H9 (cell line): ENCODE data around the gene HBS1L. TPM values are rescaled to one million over a fixed set of nuclear protein-coding genes. Genes with fewer than 3 reads are reported as not detected.

ENCODE experiments used
- DNase-seq: peaks from one replicate; pipeline ENCODE4 v3.0.0-alpha.2; 2017
- H2AFZ ChIP-seq: one replicate; pipeline ENCODE4 v1.6.1; 2013; ENCODE audit warnings: mild to moderate bottlenecking, low read length, control low read depth, moderate library complexity
- H2AK5ac ChIP-seq: 2 replicates; pipeline ENCODE4 v1.6.1; 2013; ENCODE audit warnings: low read length, control low read depth, mixed read lengths; ENCODE audit not compliant: insufficient read length
- H2BK120ac ChIP-seq: one replicate; pipeline ENCODE4 v1.6.1; 2013; ENCODE audit warnings: low read depth, mild to moderate bottlenecking, low read length, control low read depth, inconsistent platforms; ENCODE audit not compliant: poor library complexity, severe bottlenecking
- H2BK12ac ChIP-seq: 2 replicates; pipeline ENCODE4 v1.6.1; 2013; ENCODE audit warnings: low read length, control low read depth, mixed read lengths, low read depth; ENCODE audit not compliant: insufficient read length
- H2BK15ac ChIP-seq: 2 replicates; pipeline ENCODE4 v1.6.1; 2013; ENCODE audit warnings: low read depth, low read length, control low read depth
- H2BK20ac ChIP-seq: one replicate; pipeline ENCODE4 v1.6.1; 2013; ENCODE audit warnings: low read depth, mild to moderate bottlenecking, low read length, control low read depth, inconsistent platforms; ENCODE audit not compliant: poor library complexity, severe bottlenecking
- H2BK5ac ChIP-seq: 2 replicates; pipeline ENCODE4 v1.6.1; 2013; ENCODE audit warnings: low read length, control low read depth, mixed read lengths; ENCODE audit not compliant: insufficient read length
- H3K14ac ChIP-seq: 2 replicates; pipeline ENCODE4 v1.6.1; 2013; ENCODE audit warnings: low read length, control low read depth; ENCODE audit not compliant: insufficient read depth
- H3K18ac ChIP-seq: 2 replicates; pipeline ENCODE4 v1.6.1; 2013; ENCODE audit warnings: low read depth, mild to moderate bottlenecking, mixed read lengths, low read length, control low read depth; ENCODE audit not compliant: insufficient read length
- H3K23ac ChIP-seq: 2 replicates; pipeline ENCODE4 v1.6.1; 2013; ENCODE audit warnings: low read length, control low read depth, mixed read lengths, low read depth; ENCODE audit not compliant: insufficient read length
- H3K23me2 ChIP-seq: 2 replicates; pipeline ENCODE4 v1.6.1; 2013; ENCODE audit warnings: low read depth, mild to moderate bottlenecking, mixed read lengths, low read length, control low read depth; ENCODE audit not compliant: insufficient read length, poor library complexity, severe bottlenecking
- H3K27ac ChIP-seq: 2 replicates; pipeline ENCODE4 v1.5.1; 2013; ENCODE audit warnings: low read length, control low read depth, mixed read lengths, low read depth; ENCODE audit not compliant: insufficient read length
- H3K27me3 ChIP-seq: 2 replicates; pipeline ENCODE4 v1.6.1; 2013; ENCODE audit warnings: low read length, control low read depth, inconsistent platforms; ENCODE audit not compliant: insufficient read depth
- H3K4ac ChIP-seq: 2 replicates; pipeline ENCODE4 v1.6.1; 2013; ENCODE audit warnings: low read depth, mild to moderate bottlenecking, control low read depth, inconsistent platforms, low read length, moderate library complexity
- H3K4me1 ChIP-seq: 2 replicates; pipeline ENCODE4 v1.6.1; 2013; ENCODE audit warnings: low read length, control low read depth, inconsistent platforms; ENCODE audit not compliant: insufficient read depth
- H3K4me2 ChIP-seq: 2 replicates; pipeline ENCODE4 v1.6.1; 2013; ENCODE audit warnings: low read length, control low read depth, mixed read lengths; ENCODE audit not compliant: insufficient read length, insufficient read depth
- H3K56ac ChIP-seq: 2 replicates; pipeline ENCODE4 v1.6.1; 2013; ENCODE audit warnings: low read depth, mild to moderate bottlenecking, mixed read lengths, low read length, control low read depth; ENCODE audit not compliant: insufficient read length
- H3K79me1 ChIP-seq: 2 replicates; pipeline ENCODE4 v1.6.1; 2013; ENCODE audit warnings: low read depth, mild to moderate bottlenecking, moderate library complexity, low read length, control low read depth, inconsistent platforms; ENCODE audit not compliant: insufficient read depth, poor library complexity, severe bottlenecking
- H3K79me2 ChIP-seq: 2 replicates; pipeline ENCODE4 v1.6.1; 2013; ENCODE audit warnings: low read length, control low read depth, inconsistent platforms; ENCODE audit not compliant: insufficient read depth
- H3K9ac ChIP-seq: 2 replicates; pipeline ENCODE4 v1.6.1; 2013; ENCODE audit warnings: low read length, control low read depth, mixed read lengths; ENCODE audit not compliant: insufficient read length; ENCODE audit errors: extremely low read depth
- H3K9me3 ChIP-seq: one replicate; pipeline ENCODE4 v1.6.1; 2013; ENCODE audit warnings: low read depth, low read length, inconsistent platforms; ENCODE audit not compliant: control insufficient read depth
- H3T11ph ChIP-seq: one replicate; pipeline ENCODE4 v1.6.1; 2013; ENCODE audit warnings: mild to moderate bottlenecking, low read length, control low read depth, inconsistent platforms
- H4K20me1 ChIP-seq: one replicate; pipeline ENCODE4 v1.6.1; 2013; ENCODE audit not compliant: control insufficient read depth, insufficient read length, insufficient read depth
- H4K5ac ChIP-seq: 2 replicates; pipeline ENCODE4 v1.6.1; 2013; ENCODE audit warnings: low read depth, mild to moderate bottlenecking, mixed read lengths, low read length, control low read depth; ENCODE audit not compliant: insufficient read length
- H4K8ac ChIP-seq: replicated peaks from 2 replicates; pipeline ENCODE4 v1.6.1; 2013; ENCODE audit warnings: low read length, control low read depth, mixed read lengths, low read depth; ENCODE audit not compliant: insufficient read length
- H4K91ac ChIP-seq: 2 replicates; pipeline ENCODE4 v1.6.1; 2013; ENCODE audit warnings: low read depth, mild to moderate bottlenecking, moderate library complexity, mixed read lengths, low read length, control low read depth; ENCODE audit not compliant: insufficient read length
- H3K27ac Mint-ChIP-seq, 3 experiments: 2 replicates in 2 of 3; 3 replicates in 1 of 3; pipeline ENCODE4 v1.8.0; 2020 to 2021; ENCODE audit warnings: mixed read lengths in 3 of 3, mild to moderate bottlenecking in 1 of 3, moderate library complexity in 1 of 3
- H3K27me3 Mint-ChIP-seq: 2 replicates; pipeline ENCODE4 v1.8.0; 2021; ENCODE audit warnings: low read depth, mild to moderate bottlenecking, moderate library complexity, mixed read lengths
- H3K36me3 Mint-ChIP-seq, 3 experiments: 2 replicates in 2 of 3; 3 replicates in 1 of 3; pipeline ENCODE4 v1.8.0; 2020 to 2021; ENCODE audit warnings: low read depth in 3 of 3, mixed read lengths in 3 of 3; ENCODE audit not compliant: insufficient read depth in 1 of 3
- H3K4me1 Mint-ChIP-seq, 2 experiments: 2 replicates each; pipeline ENCODE4 v1.8.0; 2020; ENCODE audit warnings: mixed read lengths in 2 of 2
- H3K4me3 Mint-ChIP-seq, 2 experiments: 2 replicates in 1 of 2; 3 replicates in 1 of 2; pipeline ENCODE4 v1.8.0; 2020 to 2021; ENCODE audit warnings: mild to moderate bottlenecking in 2 of 2, mixed read lengths in 2 of 2, moderate library complexity in 1 of 2
- H3K9me3 Mint-ChIP-seq, 2 experiments: 2 replicates in 1 of 2; 3 replicates in 1 of 2; pipeline ENCODE4 v1.8.0; 2020; ENCODE audit warnings: mild to moderate bottlenecking in 2 of 2, mixed read lengths in 2 of 2, moderate library complexity in 1 of 2
- CTCF ChIP-seq: fragments of 200-600 bp; sonication (generic); conservative IDR thresholded peaks from 3 replicates; pipeline ENCODE4 v1.8.0; 2021; ENCODE audit warnings: antibody characterized with exemption, mild to moderate bottlenecking
- WGBS: extraction: QIAGEN DNeasy Blood & Tissue Kit; methylation state at CpG from one replicate; pipeline ENCODE4 v1.1.7; 2013; ENCODE audit warnings: missing lambda C conversion rate, low lambda C conversion rate, mixed read lengths; ENCODE audit not compliant: insufficient read length; ENCODE audit errors: extremely low coverage; 5-methylcytosine and 5-hydroxymethylcytosine counted together
- total RNA-seq: library from RNA; stranded (reverse); gene quantifications from 2 replicates; pipeline ENCODE4 v1.2.1, GENCODE V29; 2021

The HBS1L gene
- total RNA-seq, 1 experiment from 2014 or later, result 110 TPM

DNA sequence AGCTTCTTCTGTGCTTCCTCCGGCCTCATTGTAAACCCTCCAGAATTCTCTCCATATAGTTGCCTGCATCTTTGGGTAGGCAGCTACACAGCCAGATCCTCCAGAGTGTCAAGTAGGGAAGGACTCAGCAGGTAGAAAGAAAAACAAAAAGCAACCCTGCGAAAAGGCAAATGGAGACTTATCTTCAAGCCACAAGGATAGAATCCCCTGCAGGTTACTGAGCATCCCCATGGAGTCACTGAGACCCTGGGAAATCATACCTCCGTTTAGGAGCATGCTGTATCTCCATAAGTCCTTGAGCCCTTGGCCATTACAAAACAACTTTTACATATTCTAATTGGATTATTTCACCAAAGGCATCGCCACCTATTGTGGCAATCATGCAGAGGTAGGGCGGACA lies 133.3 kb downstream of the HBS1L start:
- no peak overlapping the region for H3K23ac ChIP-seq
- no peaks in the 10 kb centered on the region for H3K79me1 ChIP-seq
- no peak overlapping the region for H3K18ac ChIP-seq
- no peaks in the 10 kb centered on the region; the same call in 1 of the 2 replicates for H3K4me1 ChIP-seq
- H3K27ac Mint-ChIP-seq, result no peak overlapping the region
- TF ChIP-seq CTCF, result no peak
- no peaks in the 10 kb centered on the region for H3K79me2 ChIP-seq
- H4K5ac ChIP-seq, result no peak overlapping the region
- no peaks in the 10 kb centered on the region for H3K23me2 ChIP-seq
- H2AFZ ChIP-seq, result no peak overlapping the region
- H3K14ac ChIP-seq, result no peak overlapping the region
- H2BK5ac ChIP-seq, result no peak overlapping the region
- no CpG with 5 or more reads among the region's 5 CpGs for WGBS
- no peaks in the 10 kb centered on the region; the same call in 1 of the 2 replicates for H3K27me3 Mint-ChIP-seq
- no peak overlapping the region for H3K4me3 Mint-ChIP-seq
- no peaks in the 10 kb centered on the region for H3K9me3 ChIP-seq
- no peak for DNase-seq
- H2BK20ac ChIP-seq, result no peak overlapping the region
- H4K91ac ChIP-seq, result no peak overlapping the region
- H3K27me3 ChIP-seq, result no peaks in the 10 kb centered on the region
- no peak overlapping the region for H2BK120ac ChIP-seq
- H2BK15ac ChIP-seq, result no peak overlapping the region
- no peaks in the 10 kb centered on the region for H4K20me1 ChIP-seq
- H3K36me3 Mint-ChIP-seq, result no peaks in the 10 kb centered on the region
- no peak overlapping the region for H3K4ac ChIP-seq
- no peaks in the 10 kb centered on the region; a peak in 1 of 5 replicates for H3K9me3 Mint-ChIP-seq
- H3K4me2 ChIP-seq, result no peak overlapping the region
- no peak overlapping the region for H3K56ac ChIP-seq
- H2AK5ac ChIP-seq, result no peak overlapping the region
- H3K27ac ChIP-seq, result no peak overlapping the region
- H3K4me1 Mint-ChIP-seq, result peaks cover 10 to 11% of the 10 kb centered on the region in 2 experiments
- no peak overlapping the region for H2BK12ac ChIP-seq
- H3T11ph ChIP-seq, result no peak overlapping the region
- no peak overlapping the region for H3K9ac ChIP-seq
- no peak overlapping the region for H4K8ac ChIP-seq
